ENCODE measurements around the gene C10orf95. TPM values are rescaled to one million over a fixed set of nuclear protein-coding genes. Genes with fewer than 3 reads are reported as not detected.
"Not testable (repeated sequence)": the region's sequence is repeated elsewhere in the genome, so short reads cannot be mapped to it uniquely, and the experiment has no call there.

C10orf95 gene
- total RNA-seq = 10 to 100 TPM in 1 of 7 donors, 1 to 10 TPM in 1, under 1 TPM in 3, not detected in 2; 0.37 to 22.3 (median 0.60) TPM
- polyA plus RNA-seq = under 1 TPM in 1 of 2 donors, not detected in 1; 0.11 TPM
- long read RNA-seq, donor 1 = 0 reads
- long read RNA-seq, donor 2 = 0 reads
- long read RNA-seq, donor 3, partial matches to known transcripts = 0 of 6 reads
- long read RNA-seq, donor 3, other reads (novel, unspliced or antisense) = 6 of 6 reads

GRCh38 chr10:102451105-102451969 lies at the start of gene C10orf95:
Gene C10orf95, minus strand, starts transcription at chr10:102451543. Its CDS starts 450 bp downstream, at chr10:102451093.
- peak within 1 kb of the TSS; percentile 74 for H3K4me3 ChIP-seq
- H3K27me3 ChIP-seq = no peaks in the 10 kb centered on the region
- peak within 1 kb of the TSS in 1 of 2 donors; percentile 92 for H3K27ac ChIP-seq
- intact Hi-C loops (cut with DNase I) = no loop called here
- H3K36me3 ChIP-seq = no peaks in the 10 kb centered on the region
- H3K9me3 ChIP-seq = no peaks in the 10 kb centered on the region
- H3K4me1 ChIP-seq (ENCODE audit: insufficient read depth) = peaks cover 2% of the 10 kb centered on the region
- 22 to 27% (median 25%) methylated on average over 28 of the region's 28 CpGs for WGBS, 3 donors
- peak in 1 of 5 donors; percentile 61 for DNase-seq
- TF ChIP-seq CTCF (IDR thresholded peaks at IDR 0.05) = no peak
- no peak for TF ChIP-seq EP300 (IDR thresholded peaks at IDR 0.05)
- no peak for TF ChIP-seq POLR2A (IDR thresholded peaks at IDR 0.05)

- not testable (repeated sequence) for H3K9me3 ChIP-seq; H3K27me3 ChIP-seq; H3K4me1 ChIP-seq (ENCODE audit: insufficient read depth); H3K36me3 ChIP-seq; H3K27ac ChIP-seq; H3K4me3 ChIP-seq
- intact Hi-C loops (cut with DNase I) = loop anchor here in 2 of 4 donors (10.0 kb wide), 2 partner anchors 84 to 214 kb away; partner anchors contain the start of genes ARL3 (in 1 of the 2) and SFXN2 (in 1 of the 2)
- 91 to 96% (median 94%) methylated on average over 13 of the region's 13 CpGs for WGBS, 3 donors
- DNase-seq = peak in 1 of 5 donors; percentile 37
Observed at GRCh38 chr10:102500686-102501085, 49.3 kb upstream of the C10orf95 start.

GRCh38 chr10:102499356-102499755 lies 48.0 kb upstream of the C10orf95 start:
- Histone ChIP-seq H3K4me1 (ENCODE audit: insufficient read depth) (peaks cover 3% of the 10 kb centered on the region), H3K27me3 (no peaks in the 10 kb centered on the region), H3K36me3 (no peaks in the 10 kb centered on the region), H3K4me3 (no peak overlapping the region), H3K9me3 (no peaks in the 10 kb centered on the region), H3K27ac (no peak overlapping the region)
- intact Hi-C loops (cut with DNase I) = no loop called here
- WGBS, 3 donors = 86 to 92% (median 86%) methylated on average over 3 of the region's 3 CpGs
- TF ChIP-seq CTCF (IDR thresholded peaks at IDR 0.05) (no peak), EP300 (IDR thresholded peaks at IDR 0.05) (no peak), POLR2A (IDR thresholded peaks at IDR 0.05) (no peak)
- no peak for DNase-seq

GRCh38 chr10:102497545-102497944 lies 46.2 kb upstream of the C10orf95 start:
- H3K27me3 ChIP-seq = no peaks in the 10 kb centered on the region

More at GRCh38 chr10:102497545-102497944, 46.2 kb upstream of the C10orf95 start:
- no peak for DNase-seq
- H3K4me1 ChIP-seq (ENCODE audit: insufficient read depth) = peaks cover 11% of the 10 kb centered on the region
- no peak overlapping the region for H3K4me3 ChIP-seq
- intact Hi-C loops (cut with DNase I) = no loop called here
- H3K36me3 ChIP-seq = no peaks in the 10 kb centered on the region
- H3K9me3 ChIP-seq = no peaks in the 10 kb centered on the region
- 66 to 74% (median 68%) methylated on average over 1 of the region's 1 CpG for WGBS, 3 donors
- no peak for TF ChIP-seq CTCF (IDR thresholded peaks at IDR 0.05)
- no peak for TF ChIP-seq POLR2A (IDR thresholded peaks at IDR 0.05)
- no peak for TF ChIP-seq EP300 (IDR thresholded peaks at IDR 0.05)
- no peak overlapping the region for H3K27ac ChIP-seq

Measured in ovary (tissue), 10 donors.